GM18951 (cell line): ENCODE data around the gene MYO5B.

Source experiments
- POLR2A ChIP-seq: IDR thresholded peaks from 4 replicates; pipeline ENCODE4 v1.6.1; 2011; ENCODE audit warnings: mild to moderate bottlenecking; ENCODE audit not compliant: insufficient read length, insufficient read depth; ENCODE audit errors: extremely low read depth
- in situ Hi-C: fragments of 300-500 bp; cut with MboI; formaldehyde crosslinking; loops from one replicate; pipeline ENCODE4 v1.12.0; 2022; ENCODE audit warnings: low sequenced_read_pairs, mixed read lengths, inconsistent platforms; ENCODE audit not compliant: unreplicated experiment

The MYO5B gene

GRCh38 chr18:49875783-49876182 lies 319.2 kb downstream of the MYO5B start:
- no peak for TF ChIP-seq POLR2A
- in situ Hi-C loops = no loop called here

- in situ Hi-C loops = no loop called here
- TF ChIP-seq POLR2A = no peak
Observed at GRCh38 chr18:49875155-49875554, 319.8 kb downstream of the MYO5B start.

GRCh38 chr18:49874238-49874637 lies 320.7 kb downstream of the MYO5B start:
- no peak for TF ChIP-seq POLR2A
- in situ Hi-C loops = loop anchor here (25.0 kb wide), 1 partner anchor 1187 kb away; no protein-coding TSS in a partner anchor

GRCh38 chr18:49869354-49869753 lies 325.6 kb downstream of the MYO5B start:
- in situ Hi-C loops = loop anchor here (25.0 kb wide), 1 partner anchor 1182 kb away; no protein-coding TSS in a partner anchor

GRCh38 chr18:49866680-49867079 lies 328.3 kb downstream of the MYO5B start:
- TF ChIP-seq POLR2A = no peak
- in situ Hi-C loops = loop anchor here (25.0 kb wide), 1 partner anchor 1179 kb away; no protein-coding TSS in a partner anchor

More at GRCh38 chr18:49869354-49869753, 325.6 kb downstream of the MYO5B start:
- no peak for TF ChIP-seq POLR2A

GRCh38 chr18:49865401-49865800 lies 329.5 kb downstream of the MYO5B start:
- in situ Hi-C loops = loop anchor here (25.0 kb wide), 1 partner anchor 1178 kb away; no protein-coding TSS in a partner anchor
- no peak for TF ChIP-seq POLR2A

GRCh38 chr18:49863769-49864621 lies 331.0 kb downstream of the MYO5B start:
- no peak for TF ChIP-seq POLR2A
- in situ Hi-C loops = loop anchor here (25.0 kb wide), 1 partner anchor 1177 kb away; no protein-coding TSS in a partner anchor

GRCh38 chr18:49862656-49863385 lies 332.1 kb downstream of the MYO5B start:
- no peak for TF ChIP-seq POLR2A
- in situ Hi-C loops = loop anchor here (25.0 kb wide), 1 partner anchor 1176 kb away; no protein-coding TSS in a partner anchor

GRCh38 chr18:49861659-49862058 lies 333.3 kb downstream of the MYO5B start:
- in situ Hi-C loops = loop anchor here (25.0 kb wide), 1 partner anchor 1174 kb away; no protein-coding TSS in a partner anchor
- TF ChIP-seq POLR2A = no peak

GRCh38 chr18:49859725-49860124 lies 335.2 kb downstream of the MYO5B start:
- no peak for TF ChIP-seq POLR2A
- in situ Hi-C loops = loop anchor here (10.0 to 25.0 kb wide), 2 partner anchors 355 to 1172 kb away; no protein-coding TSS in a partner anchor

GRCh38 chr18:49859021-49859359 lies 336.0 kb downstream of the MYO5B start:
- in situ Hi-C loops = loop anchor here (10.0 to 25.0 kb wide), 2 partner anchors 354 to 1172 kb away; no protein-coding TSS in a partner anchor
- no peak for TF ChIP-seq POLR2A

- no peak for TF ChIP-seq POLR2A
- in situ Hi-C loops = loop anchor here (10.0 to 25.0 kb wide), 2 partner anchors 354 to 1171 kb away; no protein-coding TSS in a partner anchor
Observed at GRCh38 chr18:49858309-49859020, 336.5 kb downstream of the MYO5B start.

- no peak for TF ChIP-seq POLR2A
- in situ Hi-C loops = loop anchor here (10.0 to 25.0 kb wide), 2 partner anchors 353 to 1170 kb away; no protein-coding TSS in a partner anchor
Observed at GRCh38 chr18:49857708-49858107, 337.2 kb downstream of the MYO5B start.

GRCh38 chr18:49856496-49856895 lies 338.5 kb downstream of the MYO5B start:
- TF ChIP-seq POLR2A = no peak
- in situ Hi-C loops = loop anchor here (10.0 to 25.0 kb wide), 2 partner anchors 352 to 1169 kb away; no protein-coding TSS in a partner anchor
